Measurements from ENCODE around the gene MYBPC2. TPM values are rescaled to one million over a fixed set of nuclear protein-coding genes. Genes with fewer than 3 reads are reported as not detected.
"Not testable (repeated sequence)": the region's sequence is repeated elsewhere in the genome, so short reads cannot be mapped to it uniquely, and the experiment has no call there.

The MYBPC2 gene
- total RNA-seq, 4 donors from 2014 or later: 358 to 988 (median 442) TPM

DNA sequence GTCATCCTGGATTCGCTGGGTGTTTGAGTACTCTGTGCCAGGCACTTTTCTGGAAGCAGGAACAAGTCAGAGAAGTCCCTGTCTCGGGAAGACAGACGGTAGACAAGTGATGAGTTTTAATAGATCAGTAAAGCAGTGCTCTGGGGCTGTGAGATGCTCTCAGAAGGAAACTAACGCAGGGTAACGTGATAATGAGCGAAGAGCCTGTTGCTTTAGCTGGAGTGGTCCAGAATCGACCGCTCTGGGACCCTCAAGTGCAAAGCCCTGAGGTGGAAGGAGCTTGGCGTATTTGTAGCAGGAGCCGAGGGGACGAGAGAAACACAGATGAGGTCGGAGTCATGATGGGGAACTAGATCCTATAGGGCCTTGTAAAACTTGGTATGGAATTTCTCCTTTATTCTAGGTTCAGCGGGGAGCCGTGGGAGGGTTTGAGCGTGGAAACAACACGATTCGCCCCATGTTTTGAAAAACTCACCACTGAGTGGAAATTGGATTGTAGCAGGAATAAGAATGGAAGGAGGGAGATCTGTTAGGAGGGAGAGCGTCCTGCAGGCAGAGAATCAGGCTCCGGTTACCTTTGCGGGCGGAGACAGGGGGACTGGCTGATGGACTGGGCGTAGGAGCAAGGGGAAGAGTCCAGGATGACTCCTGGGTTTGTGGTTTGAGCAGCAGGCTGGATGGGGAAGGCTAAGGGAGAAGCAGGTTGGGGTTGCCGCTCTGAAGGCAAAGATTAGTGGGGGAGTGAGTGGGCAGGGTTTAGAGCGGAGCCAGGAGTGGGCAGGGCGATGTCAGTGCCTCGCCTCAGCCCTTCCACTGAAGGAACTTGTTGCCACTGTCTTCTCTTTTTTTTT is 47.8 kb upstream of the MYBPC2 start:
- ATAC-seq: no peak
- H3K27me3 ChIP-seq: no peaks in the 10 kb centered on the region
- peak overlapping the region; percentile 63 to 83 (median 76) for H3K4me3 ChIP-seq
- in situ Hi-C loops (cut with MboI; ENCODE audit: low sequenced_read_pairs in 4 of 4): no loop called here
- H3K27ac ChIP-seq: peak overlapping the region; percentile 71 to 95 (median 84)
- intact Hi-C loops (cut with DNase I; ENCODE audit: low total_unique reads): loop anchor here (1.0 to 5.0 kb wide), 3 partner anchors 9 to 417 kb away; partner anchors contain the start of gene NR1H2
- peaks cover 0 to 28% of the 10 kb centered on the region in 2 donors for H3K36me3 ChIP-seq
- no peak for DNase-seq
- no peaks in the 10 kb centered on the region for H3K9me3 ChIP-seq
- H3K4me1 ChIP-seq: peaks cover 8 to 14% of the 10 kb centered on the region in 2 donors
- no peak for TF ChIP-seq CTCF (IDR thresholded peaks at IDR 0.05 in 4 of 5, conservative IDR thresholded peaks at IDR 0.05 in 1 of 5)
- no peak for TF ChIP-seq POLR2A (IDR thresholded peaks at IDR 0.05)

GRCh38 chr19:50387176-50387867 is 45.4 kb upstream of the MYBPC2 start:
- ATAC-seq: no peak
- intact Hi-C loops (cut with DNase I; ENCODE audit: low total_unique reads) (no loop called here), in situ Hi-C loops (cut with MboI; ENCODE audit: low sequenced_read_pairs in 4 of 4) (no loop called here)
- H3K4me3 ChIP-seq: no peak overlapping the region
- peaks cover 8 to 14% of the 10 kb centered on the region in 2 donors for H3K4me1 ChIP-seq
- H3K9me3 ChIP-seq: no peaks in the 10 kb centered on the region
- TF ChIP-seq CTCF (IDR thresholded peaks at IDR 0.05 in 4 of 5, conservative IDR thresholded peaks at IDR 0.05 in 1 of 5): no peak
- no peak for TF ChIP-seq POLR2A (IDR thresholded peaks at IDR 0.05)
- H3K27ac ChIP-seq: no peak overlapping the region
- peaks cover 0 to 5% of the 10 kb centered on the region in 2 donors for H3K36me3 ChIP-seq
- H3K27me3 ChIP-seq: no peaks in the 10 kb centered on the region
- DNase-seq: no peak

GRCh38 chr19:50387868-50388245 is 44.8 kb upstream of the MYBPC2 start:
- intact Hi-C loops (cut with DNase I; ENCODE audit: low total_unique reads): no loop called here
- TF ChIP-seq POLR2A (IDR thresholded peaks at IDR 0.05): no peak
- no peak for TF ChIP-seq CTCF (IDR thresholded peaks at IDR 0.05 in 4 of 5, conservative IDR thresholded peaks at IDR 0.05 in 1 of 5)

GRCh38 chr19:50390295-50390694 is 42.4 kb upstream of the MYBPC2 start:
- H3K36me3 ChIP-seq; intact Hi-C loops (cut with DNase I; ENCODE audit: low total_unique reads); DNase-seq; H3K27ac ChIP-seq; H3K4me1 ChIP-seq; ATAC-seq; H3K4me3 ChIP-seq; in situ Hi-C loops (cut with MboI; ENCODE audit: low sequenced_read_pairs in 4 of 4); H3K9me3 ChIP-seq; H3K27me3 ChIP-seq: not testable (repeated sequence)

More at GRCh38 chr19:50387868-50388245, 44.8 kb upstream of the MYBPC2 start:
- Histone ChIP-seq H3K9me3 (no peaks in the 10 kb centered on the region), H3K4me1 (peaks cover 8 to 14% of the 10 kb centered on the region in 2 donors), H3K27ac (no peak overlapping the region), H3K36me3 (no peaks in the 10 kb centered on the region), H3K4me3 (no peak overlapping the region), H3K27me3 (no peaks in the 10 kb centered on the region)
- in situ Hi-C loops (cut with MboI; ENCODE audit: low sequenced_read_pairs in 4 of 4): no loop called here
- DNase-seq (no peak), ATAC-seq (no peak)

DNA sequence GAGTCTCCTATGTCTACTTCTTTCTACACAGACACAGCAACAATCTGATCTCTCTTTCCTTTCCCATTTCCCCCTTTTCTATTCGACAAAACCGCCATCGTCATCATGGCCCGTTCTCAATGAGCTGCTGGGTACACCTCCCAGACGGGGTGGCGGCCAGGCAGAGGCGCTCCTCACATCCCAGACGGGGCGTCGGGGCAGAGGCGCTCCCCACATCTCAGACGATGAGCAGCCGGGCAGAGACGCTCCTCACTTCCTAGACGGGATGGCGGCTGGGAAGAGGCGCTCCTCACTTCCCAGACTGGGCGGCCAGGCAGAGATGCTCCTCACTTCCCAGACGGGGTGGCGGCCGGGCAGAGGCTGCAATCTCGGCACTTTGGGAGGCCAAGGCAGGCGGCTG is 41.7 kb upstream of the MYBPC2 start:
- intact Hi-C loops (cut with DNase I; ENCODE audit: low total_unique reads); H3K27ac ChIP-seq; H3K27me3 ChIP-seq; H3K4me3 ChIP-seq; H3K36me3 ChIP-seq; DNase-seq; ATAC-seq; in situ Hi-C loops (cut with MboI; ENCODE audit: low sequenced_read_pairs in 4 of 4); H3K9me3 ChIP-seq; H3K4me1 ChIP-seq: not testable (repeated sequence)
